HG03108 (cell line): ENCODE results near the gene CA11.

Experiments
- ATAC-seq: cut with Tn5 transposase; IDR thresholded peaks from one replicate; pipeline ENCODE4 v1.9.1; 2021; ENCODE audit warnings: moderate library complexity; ENCODE audit not compliant: unreplicated experiment

CA11 gene

GRCh38 chr19:48629599-48630295, 16.2 kb downstream of the CA11 start:
- ATAC-seq = no peak

GRCh38 chr19:48629297-48629598, 16.7 kb downstream of the CA11 start:
- ATAC-seq = no peak

GRCh38 chr19:48628486-48629296, 17.3 kb downstream of the CA11 start:
- ATAC-seq = no peak

GRCh38 chr19:48627865-48628314, 18.1 kb downstream of the CA11 start:
- no peak for ATAC-seq

- no peak for ATAC-seq
Measured at GRCh38 chr19:48627201-48627864, 18.7 kb downstream of the CA11 start.

- no peak for ATAC-seq
Measured at GRCh38 chr19:48625891-48626327, 20.1 kb downstream of the CA11 start.

- no peak for ATAC-seq
Measured at GRCh38 chr19:48624791-48625723, 20.9 kb downstream of the CA11 start.

GRCh38 chr19:48624067-48624594, 21.9 kb downstream of the CA11 start:
- ATAC-seq = peak; percentile 65

GRCh38 chr19:48623556-48624066, 22.4 kb downstream of the CA11 start:
- no peak for ATAC-seq

GRCh38 chr19:48619692-48620585, 26.0 kb downstream of the CA11 start:
- ATAC-seq = no peak

- peak; percentile 77 for ATAC-seq
Measured at GRCh38 chr19:48618916-48619691, 26.9 kb downstream of the CA11 start, which contains the start of the genes RPL18 and SPHK2. RPL18 (minus strand) TSS chr19:48619178; CDS start chr19:48619143, 35 bp downstream. SPHK2 (plus strand) TSS chr19:48619506; CDS start chr19:48620515, 1,009 bp downstream.

- ATAC-seq = no peak
Measured at GRCh38 chr19:48618278-48618915, 27.6 kb downstream of the CA11 start.

GRCh38 chr19:48617146-48617937, 28.6 kb downstream of the CA11 start:
- ATAC-seq = no peak

GRCh38 chr19:48616491-48617056, 29.4 kb downstream of the CA11 start:
- no peak for ATAC-seq

- no peak for ATAC-seq
Measured at GRCh38 chr19:48616041-48616436, 29.9 kb downstream of the CA11 start.

- ATAC-seq = no peak
Measured at GRCh38 chr19:48615231-48616040, 30.6 kb downstream of the CA11 start.
